Tibial nerve (tissue), 4 donors: ENCODE results near the gene HPCA. TPM values are rescaled to one million over a fixed set of nuclear protein-coding genes. Genes with fewer than 3 reads are reported as not detected.

Experiments
- DNase-seq, 2 donors: peaks; one replicate each; pipeline ENCODE4 v3.0.0-alpha.2; 2019; ENCODE audit warnings: low spot score in 2 of 2
- H3K27ac ChIP-seq, 4 donors: fragments of 200-600 bp; sonication (generic) in 3 of 4; one replicate each; pipeline ENCODE4 v1.5.1; 2017 to 2019; ENCODE audit warnings: mild to moderate bottlenecking in 1 of 4
- H3K27me3 ChIP-seq, 2 donors: fragments of 200-600 bp; sonication (generic) in 1 of 2; one replicate each; pipeline versions ENCODE4 v1.5.1 to v1.6.0; 2017 to 2019
- H3K36me3 ChIP-seq, 3 donors: fragments of 200-600 bp; sonication (generic); one replicate each; pipeline ENCODE4 v1.5.1; 2018 to 2019
- H3K4me1 ChIP-seq, 4 donors: fragments of 200-600 bp; sonication (generic) in 3 of 4; one replicate each; pipeline ENCODE4 v1.5.1; 2017 to 2019
- H3K4me3 ChIP-seq, 4 donors: fragments of 200-600 bp; sonication (generic) in 3 of 4; one replicate each; pipeline ENCODE4 v1.5.1; 2017 to 2019; ENCODE audit warnings: mild to moderate bottlenecking in 1 of 4, moderate library complexity in 1 of 4
- H3K9me3 ChIP-seq, 4 donors: fragments of 200-600 bp; sonication (generic) in 3 of 4; one replicate each; pipeline ENCODE4 v1.5.1; 2017 to 2019
- CTCF ChIP-seq, 5 experiments: fragments of 200-600 bp in 3 of 5; fragments of 450-650 bp in 2 of 5; sonication (generic) in 3 of 5; IDR thresholded peaks; one replicate each; pipeline ENCODE4 v1.5.1; 2016 to 2019; ENCODE audit warnings: antibody characterized with exemption in 5 of 5, mild to moderate bottlenecking in 3 of 5, moderate library complexity in 2 of 5
- EP300 ChIP-seq, 2 donors: sonication (generic); formaldehyde crosslinking; IDR thresholded peaks; one replicate each; pipeline ENCODE4 v1.6.1; 2017; ENCODE audit warnings: antibody characterized with exemption in 2 of 2, mild to moderate bottlenecking in 1 of 2
- POLR2A ChIP-seq, 2 donors: fragments of 450-650 bp; IDR thresholded peaks; one replicate each; pipeline ENCODE4 v1.6.1; 2017; ENCODE audit warnings: antibody characterized with exemption in 2 of 2, mild to moderate bottlenecking in 2 of 2, moderate library complexity in 2 of 2
- WGBS, 2 donors: methylation state at CpG; one replicate each; pipeline ENCODE4 v1.1.5; 2018; 5-methylcytosine and 5-hydroxymethylcytosine counted together
- total RNA-seq, 4 donors: library from RNA; depleted of rRNA; stranded (reverse); fragments of >200 nt; gene quantifications; one replicate each; pipeline ENCODE4 v1.1.0, GENCODE V29; 2016

HPCA gene
- total RNA-seq, 4 donors from 2014 or later = not detected

DNA sequence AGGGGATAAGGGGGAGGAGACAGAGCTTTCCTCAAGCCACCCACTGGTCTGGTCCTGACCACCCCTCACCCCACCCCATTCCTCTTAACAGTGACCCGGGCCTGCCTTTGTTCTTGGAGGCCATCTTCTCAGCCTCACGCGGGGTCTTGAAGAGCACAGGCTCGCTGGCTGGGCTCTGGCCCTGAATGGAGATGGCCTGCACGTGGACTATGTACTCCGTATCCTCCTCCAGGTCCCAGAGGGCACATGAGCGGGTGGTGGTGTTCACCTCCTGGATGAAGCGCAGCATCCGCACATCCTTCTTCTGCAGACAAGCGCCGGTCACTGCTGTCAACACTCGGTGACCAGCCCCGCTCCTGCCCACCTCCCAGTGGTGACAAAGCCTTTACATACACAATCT, 18.2 kb upstream of the HPCA start:
- Histone ChIP-seq H3K9me3 (no peaks in the 10 kb centered on the region), H3K4me1 (peaks cover 0 to 28% (median 9%) of the 10 kb centered on the region in 4 donors), H3K27ac (no peak overlapping the region), H3K36me3 (peaks cover 0 to 46% (median 0%) of the 10 kb centered on the region in 3 donors), H3K4me3 (no peak overlapping the region), H3K27me3 (peaks cover 0 to 25% of the 10 kb centered on the region in 2 donors)
- DNase-seq = no peak
- TF ChIP-seq EP300 (IDR thresholded peaks at IDR 0.05) (no peak), CTCF (IDR thresholded peaks at IDR 0.05) (no peak), POLR2A (IDR thresholded peaks at IDR 0.05) (no peak)
- 87% methylated on average over 10 to 13 of the region's 13 CpGs for WGBS, 2 donors

- no peak for TF ChIP-seq CTCF (IDR thresholded peaks at IDR 0.05)
- no peak for TF ChIP-seq POLR2A (IDR thresholded peaks at IDR 0.05)
- TF ChIP-seq EP300 (IDR thresholded peaks at IDR 0.05) = no peak
- Histone ChIP-seq H3K4me3 (no peak overlapping the region), H3K27me3 (peaks cover 0 to 25% of the 10 kb centered on the region in 2 donors), H3K9me3 (no peaks in the 10 kb centered on the region), H3K36me3 (peaks cover 0 to 38% (median 0%) of the 10 kb centered on the region in 3 donors), H3K27ac (no peak overlapping the region), H3K4me1 (peaks cover 0 to 28% (median 9%) of the 10 kb centered on the region in 4 donors)
- WGBS, 2 donors = 87 to 94% methylated on average over 9 of the region's 9 CpGs
- no peak for DNase-seq
Measured at GRCh38 chr1:32868806-32869455, 17.4 kb upstream of the HPCA start.

DNA sequence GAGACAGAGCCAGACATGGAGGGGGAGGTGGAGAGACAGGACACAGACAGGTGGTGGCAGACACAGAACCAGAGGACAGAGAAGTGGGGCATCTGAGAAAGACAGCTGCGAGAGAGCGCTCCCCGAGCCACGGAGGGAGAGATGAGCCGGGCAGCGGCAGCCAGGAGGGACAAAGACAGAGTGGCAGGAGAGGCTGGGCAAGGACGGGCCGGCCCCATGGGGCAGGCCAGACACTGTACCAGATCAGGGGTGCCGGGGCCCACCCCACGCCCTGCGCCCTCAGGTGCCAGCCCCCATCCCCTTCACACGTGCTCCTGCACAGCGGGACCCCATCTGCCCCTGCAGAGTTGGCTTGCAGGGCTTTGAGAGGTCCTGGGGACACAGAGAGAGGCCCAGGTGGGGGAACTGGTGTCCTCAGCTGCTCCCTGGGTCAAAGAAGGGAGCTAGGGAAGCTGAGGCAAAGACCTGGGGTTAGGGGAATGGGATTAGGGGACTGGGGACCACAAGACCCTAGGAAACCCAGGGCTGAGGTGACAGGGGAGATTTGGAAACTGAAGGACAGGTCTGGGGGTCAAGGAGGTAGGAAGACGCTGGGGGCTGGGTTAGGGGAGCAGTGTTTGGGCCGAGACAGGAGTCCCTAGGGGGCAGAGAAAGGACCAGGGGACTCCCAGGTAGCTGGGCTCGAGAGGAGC, 16.2 kb upstream of the HPCA start:
- Histone ChIP-seq H3K27ac (no peak overlapping the region), H3K4me3 (peak overlapping the region in 1 of 4 donors; percentile 52), H3K4me1 (peaks cover 0 to 28% (median 9%) of the 10 kb centered on the region in 4 donors), H3K27me3 (peaks cover 0 to 25% of the 10 kb centered on the region in 2 donors), H3K36me3 (peaks cover 0 to 27% (median 0%) of the 10 kb centered on the region in 3 donors), H3K9me3 (no peaks in the 10 kb centered on the region)
- 61 to 67% methylated on average over 13 to 16 of the region's 16 CpGs for WGBS, 2 donors
- TF ChIP-seq EP300 (IDR thresholded peaks at IDR 0.05) = no peak
- TF ChIP-seq POLR2A (IDR thresholded peaks at IDR 0.05) = no peak
- TF ChIP-seq CTCF (IDR thresholded peaks at IDR 0.05) = no peak
- DNase-seq = no peak

GRCh38 chr1:32870615-32871363, 15.5 kb upstream of the HPCA start, which contains the start of gene FNDC5:
TSS of gene FNDC5 (minus strand) at chr1:32870912.
- H3K27ac ChIP-seq = no peak within 1 kb of the TSS
- DNase-seq = no peak
- TF ChIP-seq EP300 (IDR thresholded peaks at IDR 0.05) = no peak
- TF ChIP-seq CTCF (IDR thresholded peaks at IDR 0.05) = no peak
- TF ChIP-seq POLR2A (IDR thresholded peaks at IDR 0.05) = no peak
- H3K27me3 ChIP-seq = peaks cover 0 to 25% of the 10 kb centered on the region in 2 donors
- peaks cover 0 to 28% (median 9%) of the 10 kb centered on the region in 4 donors for H3K4me1 ChIP-seq
- no peaks in the 10 kb centered on the region for H3K9me3 ChIP-seq
- 2% methylated on average over 29 to 44 of the region's 99 CpGs for WGBS, 2 donors
- H3K4me3 ChIP-seq = peak within 1 kb of the TSS; percentile 14 to 52 (median 29)
- H3K36me3 ChIP-seq = peaks cover 0 to 24% (median 0%) of the 10 kb centered on the region in 3 donors
